ENCODE measurements around the gene EXOC2.

GRCh38 chr6:652865-653264 lies 40.1 kb downstream of the EXOC2 start:
- TF ChIP-seq, protein P1, sequence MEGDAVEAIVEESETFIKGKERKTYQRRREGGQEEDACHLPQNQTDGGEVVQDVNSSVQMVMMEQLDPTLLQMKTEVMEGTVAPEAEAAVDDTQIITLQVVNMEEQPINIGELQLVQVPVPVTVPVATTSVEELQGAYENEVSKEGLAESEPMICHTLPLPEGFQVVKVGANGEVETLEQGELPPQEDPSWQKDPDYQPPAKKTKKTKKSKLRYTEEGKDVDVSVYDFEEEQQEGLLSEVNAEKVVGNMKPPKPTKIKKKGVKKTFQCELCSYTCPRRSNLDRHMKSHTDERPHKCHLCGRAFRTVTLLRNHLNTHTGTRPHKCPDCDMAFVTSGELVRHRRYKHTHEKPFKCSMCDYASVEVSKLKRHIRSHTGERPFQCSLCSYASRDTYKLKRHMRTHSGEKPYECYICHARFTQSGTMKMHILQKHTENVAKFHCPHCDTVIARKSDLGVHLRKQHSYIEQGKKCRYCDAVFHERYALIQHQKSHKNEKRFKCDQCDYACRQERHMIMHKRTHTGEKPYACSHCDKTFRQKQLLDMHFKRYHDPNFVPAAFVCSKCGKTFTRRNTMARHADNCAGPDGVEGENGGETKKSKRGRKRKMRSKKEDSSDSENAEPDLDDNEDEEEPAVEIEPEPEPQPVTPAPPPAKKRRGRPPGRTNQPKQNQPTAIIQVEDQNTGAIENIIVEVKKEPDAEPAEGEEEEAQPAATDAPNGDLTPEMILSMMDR (conservative IDR thresholded peaks at IDR 0.05) = no peak
- TF ChIP-seq ZFX (IDR thresholded peaks at IDR 0.05) = no peak

Data from C4-2B (cell line).